ENCODE measurements around the gene GAB4. TPM values are rescaled to one million over a fixed set of nuclear protein-coding genes. Genes with fewer than 3 reads are reported as not detected.

Gene GAB4
- total RNA-seq, 4 donors from 2014 or later, result 0.16 to 0.61 (median 0.46) TPM; not detected in 1

DNA sequence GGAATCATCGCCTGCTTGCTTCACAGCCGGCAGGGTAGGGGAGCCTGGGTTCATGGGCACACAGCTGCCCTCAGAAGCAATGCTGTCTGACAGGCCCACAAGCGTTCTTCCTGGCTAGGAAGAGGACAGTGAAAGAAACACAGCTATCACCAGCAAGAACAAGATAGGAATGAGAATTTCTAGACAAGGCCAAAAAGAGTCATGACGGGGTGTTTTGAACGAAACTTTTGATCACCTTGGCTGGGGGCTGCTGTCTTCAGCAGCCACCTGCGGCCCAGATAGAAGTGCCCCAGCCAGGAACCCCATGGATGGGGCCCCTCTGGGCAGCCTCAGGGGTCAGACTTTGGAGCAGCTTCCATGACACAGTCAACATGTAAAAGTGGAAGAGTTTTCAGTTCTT, 41.8 kb downstream of the GAB4 start:
- no peak overlapping the region for H3K4me3 ChIP-seq (ENCODE audit: low read depth, poor library complexity, severe bottlenecking)
- TF ChIP-seq, protein P1, sequence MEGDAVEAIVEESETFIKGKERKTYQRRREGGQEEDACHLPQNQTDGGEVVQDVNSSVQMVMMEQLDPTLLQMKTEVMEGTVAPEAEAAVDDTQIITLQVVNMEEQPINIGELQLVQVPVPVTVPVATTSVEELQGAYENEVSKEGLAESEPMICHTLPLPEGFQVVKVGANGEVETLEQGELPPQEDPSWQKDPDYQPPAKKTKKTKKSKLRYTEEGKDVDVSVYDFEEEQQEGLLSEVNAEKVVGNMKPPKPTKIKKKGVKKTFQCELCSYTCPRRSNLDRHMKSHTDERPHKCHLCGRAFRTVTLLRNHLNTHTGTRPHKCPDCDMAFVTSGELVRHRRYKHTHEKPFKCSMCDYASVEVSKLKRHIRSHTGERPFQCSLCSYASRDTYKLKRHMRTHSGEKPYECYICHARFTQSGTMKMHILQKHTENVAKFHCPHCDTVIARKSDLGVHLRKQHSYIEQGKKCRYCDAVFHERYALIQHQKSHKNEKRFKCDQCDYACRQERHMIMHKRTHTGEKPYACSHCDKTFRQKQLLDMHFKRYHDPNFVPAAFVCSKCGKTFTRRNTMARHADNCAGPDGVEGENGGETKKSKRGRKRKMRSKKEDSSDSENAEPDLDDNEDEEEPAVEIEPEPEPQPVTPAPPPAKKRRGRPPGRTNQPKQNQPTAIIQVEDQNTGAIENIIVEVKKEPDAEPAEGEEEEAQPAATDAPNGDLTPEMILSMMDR (IDR thresholded peaks at IDR 0.05), result no peak
- no peak for TF ChIP-seq POLR2A (IDR thresholded peaks at IDR 0.05)
- peak in 1 of 2 donors; percentile 53 for DNase-seq (ENCODE audit: low spot score in 2 of 2)
- WGBS, 2 donors, result 75 to 87% methylated on average over 6 of the region's 6 CpGs
- intact Hi-C loops (cut with DNase I; ENCODE audit: low total_unique reads), result no loop called here

DNA sequence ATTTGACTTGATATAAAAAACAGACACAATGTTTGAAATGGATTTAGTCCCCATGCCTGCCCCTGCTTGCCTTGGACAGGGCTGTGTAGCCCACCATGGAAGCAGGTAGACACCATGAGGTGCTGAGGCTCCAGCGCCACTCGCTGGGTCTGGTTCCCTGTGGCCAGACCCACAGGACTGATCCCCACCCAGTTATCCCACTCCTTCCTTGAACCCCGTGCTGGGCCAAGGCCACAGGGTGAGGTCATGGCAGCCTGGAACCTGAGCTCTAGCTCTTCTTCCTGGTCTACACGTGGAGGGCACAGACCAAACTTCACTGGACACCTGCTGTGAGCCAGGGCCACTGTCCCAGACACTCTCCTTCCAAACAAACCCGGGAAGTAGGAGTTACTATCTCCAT, 42.5 kb downstream of the GAB4 start:
- intact Hi-C loops (cut with DNase I; ENCODE audit: low total_unique reads), result no loop called here
- DNase-seq (ENCODE audit: low spot score in 2 of 2), result peak in 1 of 2 donors; percentile 29
- no peak overlapping the region for H3K4me3 ChIP-seq (ENCODE audit: low read depth, poor library complexity, severe bottlenecking)
- no peak for TF ChIP-seq POLR2A (IDR thresholded peaks at IDR 0.05)
- TF ChIP-seq, protein P1 (IDR thresholded peaks at IDR 0.05), result no peak
- WGBS, 2 donors, result 84 to 86% methylated on average over 5 of the region's 5 CpGs

DNA sequence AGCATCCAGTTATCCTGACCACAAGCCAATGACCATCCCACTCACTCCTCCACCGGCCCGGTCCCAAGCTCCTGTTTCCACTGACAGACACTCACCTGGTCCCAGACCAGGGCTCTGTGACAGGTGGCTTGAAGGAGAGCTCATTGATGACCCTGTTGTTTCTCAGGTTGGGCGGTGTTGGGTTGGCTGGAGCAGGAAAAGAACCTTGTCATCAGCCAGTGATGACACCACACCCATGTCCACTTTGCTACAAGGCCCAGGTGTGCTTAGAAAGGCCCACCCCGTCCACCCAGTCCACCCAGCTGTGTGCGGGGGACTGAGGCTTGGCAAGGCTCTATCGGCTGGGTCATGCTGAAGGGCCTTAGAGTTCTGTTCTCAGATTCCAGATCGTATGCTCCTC, 42.9 kb downstream of the GAB4 start:
- no peak overlapping the region for H3K4me3 ChIP-seq (ENCODE audit: low read depth, poor library complexity, severe bottlenecking)
- WGBS, 2 donors, result 82% methylated on average over 7 of the region's 7 CpGs
- TF ChIP-seq, protein P1 (IDR thresholded peaks at IDR 0.05), result no peak
- TF ChIP-seq POLR2A (IDR thresholded peaks at IDR 0.05), result no peak
- intact Hi-C loops (cut with DNase I; ENCODE audit: low total_unique reads), result no loop called here
- peak in 1 of 2 donors; percentile 74 for DNase-seq (ENCODE audit: low spot score in 2 of 2)

DNA sequence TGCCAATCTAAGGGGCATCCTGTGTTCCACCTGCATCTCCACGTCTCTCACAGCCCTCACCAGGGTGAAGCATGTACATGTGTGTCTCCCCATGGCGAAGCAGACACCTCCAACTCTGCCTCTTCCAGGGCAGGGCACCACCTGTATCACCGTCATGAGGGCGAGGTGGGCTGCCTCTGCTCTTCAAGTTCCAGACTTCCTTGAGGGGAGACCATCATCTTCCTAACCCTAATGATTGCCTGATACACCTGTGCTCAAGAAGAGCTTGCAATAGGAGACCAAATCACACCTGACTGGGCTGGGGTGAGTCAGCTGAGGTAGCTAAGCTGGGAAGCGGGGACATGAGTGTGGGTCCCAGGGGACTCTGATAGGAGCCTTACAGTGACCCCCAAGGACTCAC, 43.7 kb downstream of the GAB4 start:
- WGBS, 2 donors, result 79 to 87% methylated on average over 5 of the region's 5 CpGs
- intact Hi-C loops (cut with DNase I; ENCODE audit: low total_unique reads), result no loop called here
- TF ChIP-seq, protein P1 (IDR thresholded peaks at IDR 0.05), result no peak
- TF ChIP-seq POLR2A (IDR thresholded peaks at IDR 0.05), result no peak
- peak in 1 of 2 donors; percentile 74 for DNase-seq (ENCODE audit: low spot score in 2 of 2)
- no peak overlapping the region for H3K4me3 ChIP-seq (ENCODE audit: low read depth, poor library complexity, severe bottlenecking)

DNA sequence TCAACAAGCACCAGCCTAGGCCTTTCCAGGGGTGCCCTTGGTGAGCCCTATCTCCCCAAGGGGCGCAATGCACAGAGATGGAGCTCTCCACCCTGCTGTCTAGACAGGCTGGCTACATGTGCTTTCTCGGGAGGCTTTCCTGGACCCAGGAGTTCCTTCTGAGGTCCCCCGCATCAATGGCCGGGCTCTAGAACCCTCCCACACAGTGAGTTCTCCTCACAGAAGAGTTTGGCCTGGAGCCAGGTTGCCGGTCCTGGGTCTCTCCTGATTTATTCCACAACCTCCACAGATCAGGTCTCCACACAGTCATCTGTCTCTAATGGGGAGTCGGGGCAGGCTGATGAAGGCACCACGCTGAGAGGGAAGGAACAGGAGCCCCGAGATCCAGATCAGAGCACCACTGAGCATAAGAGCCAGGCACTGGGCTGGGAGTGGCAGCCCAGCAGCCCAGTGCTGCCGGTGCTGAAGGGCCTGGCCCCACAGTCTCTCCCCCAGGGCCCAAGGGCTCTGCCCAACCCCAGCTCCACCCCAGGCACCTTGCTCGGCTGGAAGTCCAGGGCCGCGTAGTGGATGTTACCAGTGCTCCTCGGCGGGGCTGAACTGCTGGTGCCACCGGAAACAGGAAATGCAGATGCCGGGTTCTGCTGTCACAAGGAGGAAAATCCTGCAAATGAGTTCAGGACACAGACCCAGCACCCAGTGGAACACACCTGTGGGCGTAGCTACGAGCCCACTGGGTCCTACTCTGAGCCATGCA, 44.7 kb downstream of the GAB4 start:
- 72 to 76% methylated on average over 16 to 18 of the region's 18 CpGs for WGBS, 2 donors
- TF ChIP-seq, protein P1 (IDR thresholded peaks at IDR 0.05), result no peak
- TF ChIP-seq POLR2A (IDR thresholded peaks at IDR 0.05), result no peak
- no peak overlapping the region for H3K4me3 ChIP-seq (ENCODE audit: low read depth, poor library complexity, severe bottlenecking)
- intact Hi-C loops (cut with DNase I; ENCODE audit: low total_unique reads), result no loop called here
- peak in 1 of 2 donors; percentile 78 for DNase-seq (ENCODE audit: low spot score in 2 of 2)

DNA sequence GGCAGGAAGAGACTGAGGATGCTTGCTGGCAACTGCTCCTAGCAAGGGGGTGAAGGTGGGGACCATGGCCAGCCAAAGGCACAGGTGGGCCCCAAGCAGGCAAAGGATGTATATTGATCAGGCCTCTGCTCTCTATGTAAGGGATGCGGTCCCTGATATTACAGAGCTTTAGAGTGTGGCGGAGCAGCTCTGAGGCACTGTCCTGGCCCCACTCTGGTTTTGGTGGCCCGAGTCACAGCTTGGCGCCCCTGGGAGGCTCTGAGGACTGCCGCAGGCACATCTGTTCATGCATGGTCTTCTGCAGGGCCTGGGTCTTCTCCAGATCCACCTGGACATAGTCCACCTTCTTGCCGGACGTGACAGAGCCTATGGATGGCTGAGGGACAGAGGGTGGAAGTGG, 45.5 kb downstream of the GAB4 start:
- TF ChIP-seq POLR2A (IDR thresholded peaks at IDR 0.05), result no peak
- TF ChIP-seq, protein P1 (IDR thresholded peaks at IDR 0.05), result no peak
- 86 to 93% methylated on average over 7 of the region's 7 CpGs for WGBS, 2 donors
- no peak for DNase-seq (ENCODE audit: low spot score in 2 of 2)
- intact Hi-C loops (cut with DNase I; ENCODE audit: low total_unique reads), result no loop called here
- no peak overlapping the region for H3K4me3 ChIP-seq (ENCODE audit: low read depth, poor library complexity, severe bottlenecking)

Data from lower leg skin (tissue), 4 donors.